GM18909 (cell line): Measurements from ENCODE around the gene C17orf100.
"Not testable (repeated sequence)": the region's sequence is repeated elsewhere in the genome, so short reads cannot be mapped to it uniquely, and the experiment has no call there.

Experiments
- ATAC-seq: cut with Tn5 transposase; IDR thresholded peaks from one replicate; pipeline ENCODE4 v1.9.1; 2021; ENCODE audit warnings: mild to moderate bottlenecking; ENCODE audit not compliant: unreplicated experiment, poor library complexity

Gene C17orf100

DNA sequence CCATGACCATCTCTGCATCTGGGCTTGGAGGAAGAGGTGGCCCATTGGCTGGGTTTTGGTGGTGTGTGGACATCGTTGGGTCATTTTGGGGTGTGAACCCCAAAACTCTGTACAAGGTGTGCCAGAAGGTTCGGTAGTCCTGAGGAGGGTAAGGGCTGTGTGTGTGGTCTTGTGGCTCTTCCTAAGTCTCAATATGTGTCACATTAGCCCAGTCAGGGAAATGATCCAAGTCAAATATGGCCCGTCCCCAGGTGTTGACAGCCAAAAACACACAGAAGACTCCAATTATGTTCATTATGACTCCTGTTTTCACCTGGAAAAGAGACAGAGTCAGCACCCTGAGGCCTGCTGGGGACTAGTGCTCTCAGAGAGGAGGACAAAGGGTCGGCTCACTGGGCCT is 34.5 kb downstream of the C17orf100 start:
- ATAC-seq: no peak

DNA sequence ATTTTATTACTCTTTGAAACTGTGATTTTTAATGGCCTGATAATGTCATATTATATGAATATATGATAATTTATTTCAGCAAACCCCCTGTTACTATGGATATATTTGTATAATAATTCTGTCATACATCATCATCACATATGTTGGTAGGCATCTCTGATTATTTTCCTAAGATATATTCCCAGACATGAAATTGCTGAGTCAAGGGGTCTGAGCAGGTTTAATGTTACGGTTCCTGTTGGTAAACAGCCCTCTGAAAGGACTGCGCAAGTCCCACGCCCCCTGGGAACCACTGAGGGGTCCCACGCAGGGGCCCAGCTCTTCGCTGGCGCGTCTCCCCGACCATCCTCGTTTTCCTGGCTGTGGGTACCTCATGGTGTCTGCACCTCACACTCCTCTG is 37.4 kb downstream of the C17orf100 start:
- no peak for ATAC-seq

GRCh38 chr17:6690641-6691040 is 39.1 kb downstream of the C17orf100 start:
- no peak for ATAC-seq

DNA sequence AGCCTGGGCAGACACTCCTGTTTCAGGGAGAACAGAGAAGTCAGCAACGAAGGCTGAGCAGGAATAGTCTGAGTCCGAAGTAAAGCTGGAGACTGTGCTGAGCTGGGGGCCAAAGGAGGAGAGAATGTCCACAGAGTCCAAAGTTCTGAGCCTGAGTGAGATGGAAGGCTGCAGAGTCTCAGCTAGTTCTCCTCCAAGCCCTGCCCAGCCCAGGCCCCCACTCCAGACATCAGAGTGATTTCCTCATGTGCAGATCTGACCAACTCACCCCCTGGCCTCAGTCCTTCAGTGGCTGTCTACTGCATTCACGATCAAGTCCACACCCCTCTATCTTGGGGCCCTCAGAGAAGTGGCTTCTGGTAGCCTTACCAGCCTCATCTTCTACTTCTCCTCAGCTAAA is 40.0 kb downstream of the C17orf100 start:
- ATAC-seq: no peak

DNA sequence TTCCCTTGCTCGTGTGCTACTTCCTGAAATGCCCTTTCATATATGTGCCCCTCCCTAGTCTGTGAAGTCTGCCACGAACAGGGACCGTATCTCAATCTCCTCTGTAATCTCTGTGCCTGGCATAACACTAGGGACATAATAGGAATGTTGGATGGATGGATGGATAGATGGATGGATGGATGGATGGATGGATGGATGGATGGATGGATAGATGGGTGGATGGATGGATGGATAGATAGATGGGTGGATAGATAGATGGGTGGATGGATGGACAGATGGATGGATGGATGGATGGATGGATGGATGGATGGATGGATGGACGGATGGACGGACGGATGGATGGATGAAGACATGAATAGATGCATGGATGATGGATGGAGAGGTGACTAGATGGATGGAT is 40.4 kb downstream of the C17orf100 start:
- ATAC-seq: not testable (repeated sequence)

- no peak for ATAC-seq
Observed at GRCh38 chr17:6695051-6695450, 43.5 kb downstream of the C17orf100 start.

DNA sequence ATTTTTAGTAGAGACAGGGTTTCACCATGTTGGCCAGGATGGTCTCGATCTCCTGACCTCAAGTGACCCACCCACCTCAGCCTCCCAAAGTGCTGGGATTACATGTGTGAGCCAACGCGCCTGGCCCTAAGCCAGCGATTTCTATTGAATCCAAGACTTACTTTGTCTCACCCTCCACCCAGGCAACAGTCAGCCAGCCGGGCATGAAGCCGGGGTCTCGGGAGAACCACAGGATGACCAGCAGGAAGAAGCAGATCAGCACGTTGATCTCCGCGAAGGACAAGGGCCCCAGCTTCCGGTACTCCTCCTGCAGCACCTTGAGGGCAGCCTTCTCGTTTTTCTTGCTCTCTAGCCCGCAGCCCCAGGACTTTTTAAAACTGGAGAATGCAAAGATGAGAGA is 44.0 kb downstream of the C17orf100 start:
- no peak for ATAC-seq

DNA sequence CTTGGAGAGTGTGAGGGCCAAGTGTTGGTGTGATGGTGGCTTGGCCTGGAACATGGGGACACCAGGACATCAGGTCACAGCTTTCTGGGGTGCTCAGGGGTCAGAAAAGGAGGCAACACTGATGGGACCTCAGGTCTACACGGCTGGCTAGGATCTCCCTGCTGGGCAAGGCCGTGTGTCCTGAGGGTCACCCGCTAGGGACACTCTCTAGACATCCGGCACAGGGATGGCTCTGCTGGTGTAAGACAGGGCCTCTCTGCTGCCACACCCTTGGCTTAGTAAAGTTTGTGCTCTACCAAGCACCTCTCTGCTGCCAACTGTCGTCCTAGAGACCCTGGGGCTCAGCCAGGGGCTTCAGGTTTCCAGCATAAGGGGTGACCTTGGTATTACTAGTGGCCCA is 45.3 kb downstream of the C17orf100 start:
- no peak for ATAC-seq

DNA sequence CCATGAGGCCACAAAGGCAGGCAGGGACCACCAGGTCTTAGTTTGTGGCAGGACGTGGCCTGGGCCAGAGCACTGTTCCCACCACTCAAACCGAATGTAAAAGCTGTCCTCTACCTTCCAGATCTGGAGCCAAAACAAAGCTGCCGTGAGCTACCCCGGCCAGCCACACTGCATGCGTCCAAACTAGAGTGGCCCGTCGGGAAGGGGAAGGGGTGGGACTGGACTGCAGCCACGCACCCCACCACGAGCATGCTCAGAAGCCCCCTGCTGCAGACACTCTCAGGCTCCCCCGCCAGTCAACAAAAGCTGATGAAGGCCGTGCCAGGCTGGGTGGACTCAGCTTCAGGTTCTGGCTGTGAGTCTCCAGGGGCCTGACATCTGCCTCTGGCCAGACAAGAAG is 46.4 kb downstream of the C17orf100 start:
- ATAC-seq: no peak

- ATAC-seq: no peak
Observed at GRCh38 chr17:6699997-6700947, 48.7 kb downstream of the C17orf100 start.

DNA sequence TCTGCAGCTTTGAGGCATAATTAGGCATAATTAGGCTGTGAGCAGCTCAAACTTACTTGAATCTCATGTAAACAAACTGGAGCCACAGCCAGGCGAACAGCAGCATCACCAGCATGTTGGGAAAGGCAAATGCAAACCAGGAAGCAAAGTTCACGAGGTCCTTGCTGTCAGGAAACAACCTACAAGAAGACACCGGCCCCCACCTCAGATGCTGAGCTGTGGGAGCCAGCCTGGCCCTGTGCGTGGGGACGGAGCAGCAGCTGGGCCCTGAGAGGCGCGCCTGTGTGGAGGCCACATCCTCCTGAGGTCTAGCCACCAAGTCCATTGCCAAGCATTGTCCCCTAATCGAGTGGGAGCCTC is 49.4 kb downstream of the C17orf100 start:
- ATAC-seq: no peak

- ATAC-seq: no peak
Observed at GRCh38 chr17:6701719-6702118, 50.2 kb downstream of the C17orf100 start.

GRCh38 chr17:6702567-6703215 is 51.1 kb downstream of the C17orf100 start:
- ATAC-seq: no peak
